Esophagus squamous epithelium (tissue), 4 donors: ENCODE data around the gene FLT3.

Experiments
- CTCF ChIP-seq, 6 experiments: fragments of 450-650 bp in 4 of 6; fragments of 200-600 bp in 2 of 6; sonication (generic) in 2 of 6; IDR thresholded peaks; one replicate each; pipeline ENCODE4 v1.5.1; 2016 to 2019; ENCODE audit warnings: antibody characterized with exemption in 6 of 6, mild to moderate bottlenecking in 4 of 6, moderate library complexity in 4 of 6
- POLR2A ChIP-seq, 4 donors: fragments of 450-650 bp; IDR thresholded peaks; one replicate each; pipeline ENCODE4 v1.6.1; 2017; ENCODE audit warnings: antibody characterized with exemption in 4 of 4, mild to moderate bottlenecking in 4 of 4, moderate library complexity in 3 of 4

- TF ChIP-seq CTCF (IDR thresholded peaks at IDR 0.05) = no peak
- no peak for TF ChIP-seq POLR2A (IDR thresholded peaks at IDR 0.05)
Measured at GRCh38 chr13:27965343-27965739, 135.0 kb downstream of the FLT3 start.
